ENCODE results near the gene DNMT3B.

GRCh38 chr20:32811886-32812285, 49.7 kb downstream of the DNMT3B start:
- TF ChIP-seq CTCF (IDR thresholded peaks at IDR 0.05; ENCODE audit: insufficient read depth, low read length, poor library complexity, severe bottlenecking) (no peak), EZH2phosphoT487 (conservative IDR thresholded peaks at IDR 0.05; ENCODE audit: low read length) (no peak)
